Uterus (tissue), 2 donors: ENCODE measurements around the gene ATG13.

Source experiments
- CTCF ChIP-seq, 4 experiments: fragments of 200-600 bp in 2 of 4; fragments of 450-650 bp in 2 of 4; sonication (generic) in 2 of 4; IDR thresholded peaks; one replicate each; pipeline ENCODE4 v1.5.1; 2016 to 2019; ENCODE audit warnings: antibody characterized with exemption in 4 of 4, mild to moderate bottlenecking in 2 of 4, moderate library complexity in 1 of 4
- POLR2A ChIP-seq, 2 donors: fragments of 450-650 bp; IDR thresholded peaks; one replicate each; pipeline ENCODE4 v1.6.1; 2016; ENCODE audit warnings: antibody characterized with exemption in 2 of 2, mild to moderate bottlenecking in 1 of 2, moderate library complexity in 1 of 2

- TF ChIP-seq CTCF (IDR thresholded peaks at IDR 0.05), result no peak
- TF ChIP-seq POLR2A (IDR thresholded peaks at IDR 0.05), result no peak
These were observed 94.0 kb downstream of the ATG13 start for GRCh38 chr11:46711303-46711702.
